ENCODE data around the gene LMF2.

The LMF2 gene

GRCh38 chr22:50482107-50483074 lies 25.1 kb downstream of the LMF2 start:
- DNase-seq (ENCODE audit: low read depth in 2 of 2), result no peak

GRCh38 chr22:50481440-50482106 lies 25.9 kb downstream of the LMF2 start, which contains the start of gene ADM2:
TSS of gene ADM2 (plus strand) at chr22:50481543. CDS start at chr22:50481848, 305 bp downstream.
- DNase-seq (ENCODE audit: low read depth in 2 of 2), result peak; percentile 49 to 57

- no peak for DNase-seq (ENCODE audit: low read depth in 2 of 2)
Observed at GRCh38 chr22:50481045-50481439, 26.5 kb downstream of the LMF2 start.

- no peak for DNase-seq (ENCODE audit: low read depth in 2 of 2)
Observed at GRCh38 chr22:50479721-50480120, 27.8 kb downstream of the LMF2 start.

GRCh38 chr22:50477923-50478322 lies 29.6 kb downstream of the LMF2 start:
- no peak for DNase-seq (ENCODE audit: low read depth in 2 of 2)

GRCh38 chr22:50476868-50477267 lies 30.6 kb downstream of the LMF2 start:
- DNase-seq (ENCODE audit: low read depth in 2 of 2), result no peak

GRCh38 chr22:50475652-50476002 lies 31.9 kb downstream of the LMF2 start:
- no peak for DNase-seq (ENCODE audit: low read depth in 2 of 2)

- DNase-seq (ENCODE audit: low read depth in 2 of 2), result peak; percentile 82 to 85
Observed at GRCh38 chr22:50474710-50475651, 32.5 kb downstream of the LMF2 start, which contains the start of gene SBF1. TSS of gene SBF1 (minus strand) at chr22:50475035. CDS start at chr22:50474840, 195 bp downstream.

GRCh38 chr22:50473855-50474671 lies 33.4 kb downstream of the LMF2 start:
- no peak for DNase-seq (ENCODE audit: low read depth in 2 of 2)

- no peak for DNase-seq (ENCODE audit: low read depth in 2 of 2)
Observed at GRCh38 chr22:50473088-50473487, 34.4 kb downstream of the LMF2 start.

GRCh38 chr22:50471962-50472361 lies 35.5 kb downstream of the LMF2 start:
- DNase-seq (ENCODE audit: low read depth in 2 of 2), result no peak

- no peak for DNase-seq (ENCODE audit: low read depth in 2 of 2)
Observed at GRCh38 chr22:50471197-50471847, 36.2 kb downstream of the LMF2 start.

- no peak for DNase-seq (ENCODE audit: low read depth in 2 of 2)
Observed at GRCh38 chr22:50470491-50470890, 37.0 kb downstream of the LMF2 start.

- peak; percentile 86 to 91 for DNase-seq (ENCODE audit: low read depth in 2 of 2)
Observed at GRCh38 chr22:50469377-50470305, 37.9 kb downstream of the LMF2 start.

GRCh38 chr22:50468626-50469025 lies 38.9 kb downstream of the LMF2 start:
- no peak for DNase-seq (ENCODE audit: low read depth in 2 of 2)

GRCh38 chr22:50467773-50468440 lies 39.6 kb downstream of the LMF2 start:
- DNase-seq (ENCODE audit: low read depth in 2 of 2), result no peak

GRCh38 chr22:50467341-50467740 lies 40.2 kb downstream of the LMF2 start:
- DNase-seq (ENCODE audit: low read depth in 2 of 2), result no peak

- no peak for DNase-seq (ENCODE audit: low read depth in 2 of 2)
Observed at GRCh38 chr22:50465066-50465930, 42.2 kb downstream of the LMF2 start.

Measured in activated CD4-positive, alpha-beta T cell treated with anti-CD3 and anti-CD28 coated beads for 24 hours (primary cell).